ENCODE measurements around the gene FAM177A1. TPM values are rescaled to one million over a fixed set of nuclear protein-coding genes. Genes with fewer than 3 reads are reported as not detected.

The FAM177A1 gene
- total and polyA plus RNA-seq, 2 donors (not counting 3 experiments of a cell fraction or from before 2014, with no cell fraction given): 19.9 to 64.1 TPM

DNA sequence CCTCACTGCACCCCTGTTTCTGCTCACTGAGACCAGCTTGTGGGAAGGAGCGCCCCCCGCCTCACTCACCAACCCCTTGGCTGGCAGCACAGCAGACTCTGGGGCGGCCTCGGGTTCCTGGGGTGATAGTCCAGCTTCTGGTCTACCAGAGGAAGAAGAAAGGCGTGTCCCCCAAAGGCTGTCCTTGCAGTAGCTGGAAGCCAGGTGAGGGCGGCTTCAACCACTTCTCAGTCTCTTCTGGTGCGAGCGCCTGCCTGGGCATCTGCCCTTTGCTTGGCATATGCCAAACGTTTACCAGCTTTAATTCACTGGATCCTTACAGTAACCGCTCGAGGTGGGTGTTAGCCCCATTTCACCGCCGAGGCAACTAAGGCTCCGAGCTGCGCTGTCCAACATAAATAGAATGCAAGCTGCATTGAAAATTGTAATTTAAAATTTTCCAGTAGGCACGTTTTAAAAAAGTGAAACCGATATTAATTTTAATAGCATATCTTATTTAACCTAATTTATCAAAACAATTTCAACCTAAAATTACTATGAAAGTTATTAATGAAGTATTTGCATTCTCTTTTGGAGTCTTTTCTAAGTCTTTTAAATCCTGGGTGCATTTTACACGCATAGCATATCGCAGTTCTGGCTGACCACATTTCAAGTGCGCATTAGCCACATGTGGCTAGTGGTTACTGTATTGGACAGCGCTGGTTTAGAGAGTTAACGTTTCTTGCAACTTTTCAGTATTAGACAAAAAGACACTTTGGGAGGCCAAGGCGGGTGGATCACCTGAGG is 872 bp downstream of the FAM177A1 start:
- BruUV-seq (replicated peaks): TSS peak; percentile 48
- Histone ChIP-seq H3K27me3 (ENCODE audit: control insufficient read depth in 2 of 2, insufficient read depth in 2 of 2, low read length in 2 of 2) (no peaks in the 10 kb centered on the region), H3K4me2 (ENCODE audit: insufficient read depth, low read length) (peak overlapping the region; percentile 85), H3K9ac (replicated peaks; ENCODE audit: extremely low read depth, insufficient read depth, low read length) (peak overlapping the region; percentile 86), H2AFZ (ENCODE audit: low read depth, low read length) (peak overlapping the region; percentile 95), H3K4me3 (replicated peaks in 1 of 3; ENCODE audit: insufficient read depth in 1 of 3, low read depth in 1 of 3, low read length in 3 of 3) (peak overlapping the region; percentile 69 to 74 (median 72)), H3K27ac (ENCODE audit: insufficient read depth, low read depth, low read length) (peak overlapping the region; percentile 61), H3K9me3 (replicated peaks; ENCODE audit: control insufficient read depth, insufficient read depth, low read length) (no peaks in the 10 kb centered on the region), H3K36me3 (ENCODE audit: control insufficient read depth in 2 of 2, extremely low read depth in 1 of 2, insufficient read depth in 2 of 2, low read length in 2 of 2) (no peaks in the 10 kb centered on the region), H3K79me2 (ENCODE audit: control insufficient read depth, insufficient read depth, low read length) (peaks cover 11% of the 10 kb centered on the region), H4K20me1 (replicated peaks; ENCODE audit: control insufficient read depth, extremely low read depth, insufficient read depth, low read length) (no peaks in the 10 kb centered on the region), H3K9me1 (replicated peaks; ENCODE audit: control insufficient read depth, extremely low read depth, insufficient read depth, low read length) (no peaks in the 10 kb centered on the region), H3K4me1 (ENCODE audit: control insufficient read depth, extremely low read depth, insufficient read depth, low read length) (peaks cover 21% of the 10 kb centered on the region)
- POLR2A ChIA-PET: interaction anchor here (0.5 to 1.4 kb wide), 5 partner anchors 18 to 273 kb away, joined by 3 to 10 read pairs (median 4); partner anchors contain the start of gene BAZ1A
- dilution Hi-C loops (cut with MboI; ENCODE audit: extremely low pct_ligation_motif_present, low sequenced_read_pairs): no loop called here
- intact Hi-C loops (cut with micrococcal nuclease): loop anchor here (1.0 to 5.0 kb wide), 4 partner anchors 65 to 365 kb away; partner anchors contain the start of genes BAZ1A, PPP2R3C and SRP54
- DNase-seq (ENCODE audit: low read depth, low spot score): peak; percentile 5
- no peak for FAIRE-seq
- TF ChIP-seq GATA2 (IDR thresholded peaks at IDR 0.05; ENCODE audit: insufficient read depth, insufficient read length, low read depth, low read length) (no peak), MAX (IDR thresholded peaks at IDR 0.05; ENCODE audit: insufficient read depth, insufficient read length) (no peak), POLR2A (IDR thresholded peaks at IDR 0.05; ENCODE audit: low read depth, low read length) (no peak), JUN (IDR thresholded peaks at IDR 0.05; ENCODE audit: borderline replicate concordance, insufficient read depth, insufficient read length, low read depth) (no peak), POLR2AphosphoS5 (IDR thresholded peaks at IDR 0.05; ENCODE audit: insufficient read depth, low read depth, low read length) (no peak)
- CTCF ChIA-PET: interaction anchor here (1.2 to 1.8 kb wide), 4 partner anchors 9 to 374 kb away, joined by 3 to 6 read pairs (median 4); no protein-coding TSS in a partner anchor

GRCh38 chr14:35047976-35048513 is 2.0 kb downstream of the FAM177A1 start:
- DNase-seq (ENCODE audit: low read depth, low spot score) (no peak), FAIRE-seq (no peak)
- intact Hi-C loops (cut with micrococcal nuclease) (loop anchor here (2.0 to 5.0 kb wide), 2 partner anchors 173 to 364 kb away; partner anchors contain the start of gene BAZ1A), dilution Hi-C loops (cut with MboI; ENCODE audit: extremely low pct_ligation_motif_present, low sequenced_read_pairs) (no loop called here)
- Histone ChIP-seq H3K9me3 (replicated peaks; ENCODE audit: control insufficient read depth, insufficient read depth, low read length) (no peaks in the 10 kb centered on the region), H3K4me1 (ENCODE audit: control insufficient read depth, extremely low read depth, insufficient read depth, low read length) (peaks cover 21% of the 10 kb centered on the region), H3K4me2 (ENCODE audit: insufficient read depth, low read length) (peak overlapping the region; percentile 85), H3K36me3 (ENCODE audit: control insufficient read depth in 2 of 2, extremely low read depth in 1 of 2, insufficient read depth in 2 of 2, low read length in 2 of 2) (no peaks in the 10 kb centered on the region), H3K9ac (replicated peaks; ENCODE audit: extremely low read depth, insufficient read depth, low read length) (no peak overlapping the region), H4K20me1 (replicated peaks; ENCODE audit: control insufficient read depth, extremely low read depth, insufficient read depth, low read length) (no peaks in the 10 kb centered on the region), H3K9me1 (replicated peaks; ENCODE audit: control insufficient read depth, extremely low read depth, insufficient read depth, low read length) (no peaks in the 10 kb centered on the region), H2AFZ (ENCODE audit: low read depth, low read length) (no peak overlapping the region), H3K27ac (ENCODE audit: insufficient read depth, low read depth, low read length) (no peak overlapping the region), H3K79me2 (ENCODE audit: control insufficient read depth, insufficient read depth, low read length) (peaks cover 11% of the 10 kb centered on the region), H3K27me3 (ENCODE audit: control insufficient read depth in 2 of 2, insufficient read depth in 2 of 2, low read length in 2 of 2) (no peaks in the 10 kb centered on the region), H3K4me3 (replicated peaks in 1 of 3; ENCODE audit: insufficient read depth in 1 of 3, low read depth in 1 of 3, low read length in 3 of 3) (no peak overlapping the region)
- no peak for TF ChIP-seq POLR2A (IDR thresholded peaks at IDR 0.05; ENCODE audit: low read depth, low read length)
- no peak for TF ChIP-seq MAX (IDR thresholded peaks at IDR 0.05; ENCODE audit: insufficient read depth, insufficient read length)
- TF ChIP-seq CTCF (IDR thresholded peaks at IDR 0.05; ENCODE audit: extremely low read depth in 1 of 2, insufficient read depth in 1 of 2, low read depth in 1 of 2, low read length in 2 of 2): no peak
- no peak for TF ChIP-seq EZH2 (IDR thresholded peaks at IDR 0.05; ENCODE audit: borderline replicate concordance, low read depth, low read length, severe bottlenecking)
- no peak for TF ChIP-seq MYC (IDR thresholded peaks at IDR 0.05; ENCODE audit: low read depth, low read length)
- no peak for TF ChIP-seq GATA2 (IDR thresholded peaks at IDR 0.05; ENCODE audit: insufficient read depth, insufficient read length, low read depth, low read length)
- TF ChIP-seq POLR2AphosphoS5 (IDR thresholded peaks at IDR 0.05; ENCODE audit: insufficient read depth, low read depth, low read length): no peak
- no peak for TF ChIP-seq FOS (IDR thresholded peaks at IDR 0.05; ENCODE audit: borderline replicate concordance, insufficient read depth, low read length)
- ChIA-PET CTCF (no interaction called here), POLR2A (no interaction called here)
- BruUV-seq (replicated peaks): no TSS peak

All from endothelial cell of umbilical vein (primary cell).